NCI-H146 treated with DMSO at 0.1 percent for 48 hours (cell line): ENCODE results near the gene RSPH3.

ENCODE experiments used
- DNase-seq: peaks from one replicate; lab custom pipeline; 2025; ENCODE audit not compliant: unreplicated experiment; lab: John Stamatoyannopoulos, UW

The RSPH3 gene

GRCh38 chr6:158938811-158939254 lies 61.2 kb downstream of the RSPH3 start:
- no peak for DNase-seq

DNA sequence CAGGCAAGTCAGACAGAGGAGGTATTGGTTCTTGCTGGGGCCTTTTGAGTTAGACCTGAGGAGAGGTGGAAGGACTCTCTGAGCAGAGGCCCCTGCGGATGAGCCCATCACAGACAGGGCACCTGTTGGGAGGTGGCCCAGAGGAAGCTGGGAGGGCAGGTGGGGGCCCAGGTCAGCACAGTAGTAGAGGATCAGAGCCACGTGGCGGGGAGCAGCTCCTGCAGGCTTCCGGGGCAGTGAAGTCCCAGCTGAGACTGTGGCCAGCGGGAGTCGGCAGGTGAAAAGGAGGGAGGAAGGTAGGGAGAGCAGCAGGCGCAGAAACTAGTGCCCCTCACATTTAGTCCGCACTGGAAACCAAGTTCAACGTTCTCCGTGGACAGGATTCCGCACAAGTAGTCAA lies 61.8 kb downstream of the RSPH3 start:
- no peak for DNase-seq

DNA sequence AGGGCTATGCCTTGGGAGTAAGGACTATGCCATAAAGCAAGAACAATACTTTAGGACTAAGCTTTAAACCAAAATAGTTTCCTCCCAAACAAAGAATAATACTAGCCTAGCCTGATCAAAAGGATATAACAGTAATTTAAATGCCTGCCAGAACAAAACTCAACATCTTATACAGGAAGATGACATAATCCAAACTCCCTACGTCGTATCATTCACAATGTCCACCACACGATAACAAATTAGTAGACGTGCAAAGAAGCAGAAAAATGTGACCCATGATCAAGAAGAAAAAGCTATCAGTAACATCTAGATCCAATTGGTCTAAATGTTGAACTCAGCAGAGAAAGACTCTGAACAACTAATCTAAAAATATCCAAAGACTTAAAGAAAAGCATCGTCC lies 65.8 kb downstream of the RSPH3 start:
- DNase-seq, result no peak

DNA sequence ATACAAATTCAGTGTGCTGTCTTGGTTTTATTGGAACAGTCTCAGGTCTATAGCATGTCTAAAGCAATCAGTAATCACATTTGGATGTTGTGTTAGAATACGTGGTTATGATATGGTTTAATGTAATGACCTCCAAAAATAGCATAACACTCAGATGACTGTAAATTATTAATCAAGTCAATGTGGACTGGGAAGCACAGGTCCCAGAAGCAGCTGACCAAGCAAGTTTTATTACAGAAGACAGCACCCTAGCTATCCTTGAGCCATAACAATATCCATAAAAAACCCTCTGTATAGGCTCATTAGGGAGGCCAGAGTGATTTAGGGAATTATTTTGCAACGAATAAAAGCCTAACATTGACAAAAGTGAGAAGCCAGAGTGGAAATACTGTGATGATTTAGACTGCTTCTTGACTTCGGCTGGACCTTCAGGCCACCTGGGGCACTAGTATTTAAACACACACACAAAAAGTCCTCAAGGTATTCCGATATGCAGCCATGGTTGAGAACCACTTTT lies 66.9 kb downstream of the RSPH3 start:
- no peak for DNase-seq

GRCh38 chr6:158928068-158928467 lies 71.9 kb downstream of the RSPH3 start:
- no peak for DNase-seq

- no peak for DNase-seq
Measured at GRCh38 chr6:158926414-158926813, 73.6 kb downstream of the RSPH3 start.

DNA sequence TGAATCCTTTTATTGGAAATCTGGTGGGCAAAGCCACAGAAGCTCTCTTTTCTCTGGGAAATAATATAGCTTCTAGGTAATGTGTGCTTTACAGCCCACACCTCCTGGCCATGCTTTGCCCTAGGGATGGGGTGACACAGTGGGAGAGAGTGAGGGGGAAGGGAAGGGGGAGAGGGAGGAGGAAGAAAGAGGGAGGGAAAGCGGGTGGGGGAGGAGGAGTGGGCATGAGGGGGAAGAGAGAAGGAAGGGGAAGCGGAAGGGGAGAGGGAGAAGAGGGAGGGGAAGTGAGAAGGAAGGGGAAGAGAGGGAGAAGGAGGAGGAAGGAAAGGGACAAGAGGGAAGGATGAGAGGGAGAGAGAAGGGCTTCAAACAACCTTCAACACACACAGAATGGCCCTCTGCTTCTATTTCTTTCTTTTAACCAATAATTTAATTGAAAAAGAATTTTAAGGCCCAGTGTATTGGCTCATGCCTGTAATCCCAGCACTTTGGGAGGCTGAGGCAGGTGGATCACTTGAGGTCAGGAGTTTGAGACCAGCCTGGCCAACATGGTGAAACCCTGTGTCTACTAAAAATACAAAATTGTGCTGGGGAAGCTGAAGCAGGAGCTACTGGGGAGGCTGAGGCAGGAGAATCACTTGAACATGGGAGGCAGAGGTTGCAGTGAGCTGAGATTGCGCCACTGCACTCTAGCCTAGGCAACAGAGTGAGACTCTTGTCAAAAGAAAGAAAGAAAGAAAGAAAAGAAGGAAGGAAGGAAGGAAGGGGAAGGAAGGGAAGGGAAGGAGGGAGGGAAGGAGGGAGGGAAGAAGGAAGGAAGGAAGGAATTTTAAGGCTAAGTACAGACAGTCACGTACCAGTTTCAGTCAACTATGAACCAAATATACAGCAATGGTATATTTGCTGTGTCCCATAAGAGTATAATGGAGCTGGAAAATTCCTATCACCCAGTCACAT lies 75.2 kb downstream of the RSPH3 start:
- no peak for DNase-seq

DNA sequence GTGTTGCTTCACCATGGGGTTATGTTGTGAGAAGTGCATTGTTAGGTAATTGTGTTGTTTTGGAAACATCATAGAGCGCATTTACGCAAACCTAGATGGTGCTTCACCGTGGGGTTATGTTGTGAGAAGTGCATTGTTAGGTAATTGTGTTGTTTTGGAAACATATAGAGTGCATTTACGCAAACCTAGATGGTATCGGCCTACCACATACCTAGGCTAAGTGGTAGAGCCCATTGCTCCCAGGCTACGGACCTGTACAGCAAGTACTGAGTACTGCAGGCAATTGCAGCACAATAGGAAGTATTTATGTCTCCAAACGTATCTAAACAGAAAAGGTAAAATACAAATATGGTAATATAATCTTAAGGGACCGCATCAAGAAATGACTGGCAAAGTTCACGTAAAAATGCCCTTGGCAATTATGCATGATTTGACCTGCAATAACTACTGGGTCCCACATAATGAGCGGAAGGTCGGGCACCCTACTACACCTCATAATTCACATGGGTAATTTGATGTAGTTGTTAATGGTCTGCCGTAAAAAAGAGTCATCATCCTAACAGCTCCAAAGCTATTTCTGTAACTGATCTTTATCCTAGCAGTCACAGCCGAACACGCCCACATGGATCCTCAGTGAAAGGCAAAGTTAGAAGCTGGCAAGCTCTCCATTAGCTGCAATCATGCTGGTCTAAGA lies 76.0 kb downstream of the RSPH3 start:
- peak; percentile 60 for DNase-seq
